HG03432 (cell line): ENCODE data around the gene NRP2.

Experiments
- ATAC-seq: cut with Tn5 transposase; IDR thresholded peaks from one replicate; pipeline ENCODE4 v1.9.1; 2021; ENCODE audit warnings: mild to moderate bottlenecking, moderate library complexity; ENCODE audit not compliant: unreplicated experiment

Gene NRP2, protein sequence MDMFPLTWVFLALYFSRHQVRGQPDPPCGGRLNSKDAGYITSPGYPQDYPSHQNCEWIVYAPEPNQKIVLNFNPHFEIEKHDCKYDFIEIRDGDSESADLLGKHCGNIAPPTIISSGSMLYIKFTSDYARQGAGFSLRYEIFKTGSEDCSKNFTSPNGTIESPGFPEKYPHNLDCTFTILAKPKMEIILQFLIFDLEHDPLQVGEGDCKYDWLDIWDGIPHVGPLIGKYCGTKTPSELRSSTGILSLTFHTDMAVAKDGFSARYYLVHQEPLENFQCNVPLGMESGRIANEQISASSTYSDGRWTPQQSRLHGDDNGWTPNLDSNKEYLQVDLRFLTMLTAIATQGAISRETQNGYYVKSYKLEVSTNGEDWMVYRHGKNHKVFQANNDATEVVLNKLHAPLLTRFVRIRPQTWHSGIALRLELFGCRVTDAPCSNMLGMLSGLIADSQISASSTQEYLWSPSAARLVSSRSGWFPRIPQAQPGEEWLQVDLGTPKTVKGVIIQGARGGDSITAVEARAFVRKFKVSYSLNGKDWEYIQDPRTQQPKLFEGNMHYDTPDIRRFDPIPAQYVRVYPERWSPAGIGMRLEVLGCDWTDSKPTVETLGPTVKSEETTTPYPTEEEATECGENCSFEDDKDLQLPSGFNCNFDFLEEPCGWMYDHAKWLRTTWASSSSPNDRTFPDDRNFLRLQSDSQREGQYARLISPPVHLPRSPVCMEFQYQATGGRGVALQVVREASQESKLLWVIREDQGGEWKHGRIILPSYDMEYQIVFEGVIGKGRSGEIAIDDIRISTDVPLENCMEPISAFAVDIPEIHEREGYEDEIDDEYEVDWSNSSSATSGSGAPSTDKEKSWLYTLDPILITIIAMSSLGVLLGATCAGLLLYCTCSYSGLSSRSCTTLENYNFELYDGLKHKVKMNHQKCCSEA

DNA sequence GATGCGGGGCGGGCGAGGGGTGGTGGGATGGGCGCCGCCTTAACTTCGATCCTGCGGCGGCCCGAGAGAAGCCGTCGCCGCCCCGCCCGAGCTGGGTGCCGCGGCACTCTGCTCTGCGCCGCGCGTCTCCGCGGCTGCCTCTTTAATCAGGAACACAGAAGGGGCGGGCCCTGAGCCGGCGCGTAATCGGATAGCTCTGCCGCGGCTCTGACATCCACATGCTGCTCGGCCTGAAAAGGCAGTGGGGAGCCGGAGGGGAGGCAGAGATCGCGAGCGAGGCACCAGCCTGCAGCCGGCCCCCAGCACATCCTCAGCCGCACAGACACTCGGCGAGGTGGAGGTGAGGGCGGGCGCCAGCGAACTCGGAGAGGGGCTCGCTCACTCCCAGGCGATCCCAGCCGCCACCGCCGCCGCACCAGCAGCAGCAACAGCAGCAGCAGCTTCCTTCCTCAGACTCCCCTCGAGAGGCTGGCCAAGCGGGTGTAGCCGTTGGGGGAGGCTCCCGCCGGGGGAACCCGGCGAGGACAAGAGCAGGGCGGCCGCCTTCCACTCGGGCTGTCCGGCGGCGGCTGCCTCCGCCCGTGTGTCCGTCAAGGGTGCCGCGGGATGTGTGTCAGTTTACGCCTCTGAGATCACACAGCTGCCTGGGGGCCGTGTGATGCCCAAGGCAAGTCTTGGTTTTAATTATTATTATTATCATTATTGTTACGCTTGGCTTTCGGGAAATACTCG lies at the start of gene NRP2:
Gene NRP2 (plus strand): TSS at position 263 of the 732 bp plus-strand sequence. CDS start 790 bp downstream, outside the sequence.
- peak; percentile 75 for ATAC-seq

DNA sequence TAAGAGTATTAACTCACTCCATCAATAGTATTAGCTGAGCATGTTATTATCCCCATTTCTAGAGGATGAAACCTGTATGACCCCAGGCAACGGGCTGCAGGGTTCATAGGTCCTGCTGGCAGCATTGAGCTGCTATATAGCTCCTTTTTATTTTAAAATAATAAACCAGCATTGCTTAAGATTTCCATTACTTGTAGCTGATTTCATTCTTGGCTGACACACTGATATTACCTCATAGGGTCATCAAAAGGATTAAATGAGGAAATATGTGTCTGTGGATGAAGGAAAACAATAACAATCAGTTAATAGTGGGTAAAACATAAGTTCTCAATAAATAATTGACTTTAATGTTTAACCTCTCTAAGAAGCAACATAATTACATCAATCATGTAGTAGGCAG lies 48.3 kb upstream of the NRP2 start:
- no peak for ATAC-seq

DNA sequence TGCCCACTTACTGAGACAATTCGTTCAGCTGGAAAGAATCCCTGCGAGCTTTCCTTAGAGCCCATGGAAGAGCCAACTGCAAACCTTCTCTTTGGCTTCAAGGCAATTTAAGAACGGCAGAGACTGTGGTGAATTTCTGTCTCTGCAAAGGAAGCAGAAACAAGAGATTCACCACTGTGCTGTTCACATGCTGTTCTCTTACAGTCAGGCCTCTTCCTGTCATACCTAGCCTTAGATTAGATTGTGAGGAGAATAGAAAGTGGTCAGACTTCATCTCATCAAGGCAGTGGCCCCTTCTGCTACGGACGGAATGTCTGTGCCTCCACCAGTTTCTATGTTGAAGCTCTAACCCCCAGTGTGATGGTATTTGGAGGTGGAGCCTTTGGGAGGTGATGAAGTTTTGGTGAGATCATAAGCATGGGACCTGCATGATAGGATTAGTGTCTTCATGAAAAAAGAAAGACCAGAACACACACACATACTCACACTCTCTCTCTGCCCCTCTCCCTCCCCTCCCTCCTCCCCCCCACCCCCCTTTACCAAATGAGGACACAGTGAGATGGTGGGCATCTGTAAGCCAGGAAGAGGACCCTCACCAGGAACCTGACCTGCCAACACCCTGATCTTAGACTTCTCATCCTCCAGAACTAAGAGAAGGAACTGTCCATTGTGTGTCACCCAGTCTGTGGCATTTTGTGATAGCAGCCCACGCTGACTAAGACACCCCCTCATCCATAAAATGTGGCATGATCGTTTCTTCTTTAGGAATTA lies 45.6 kb upstream of the NRP2 start:
- no peak for ATAC-seq

DNA sequence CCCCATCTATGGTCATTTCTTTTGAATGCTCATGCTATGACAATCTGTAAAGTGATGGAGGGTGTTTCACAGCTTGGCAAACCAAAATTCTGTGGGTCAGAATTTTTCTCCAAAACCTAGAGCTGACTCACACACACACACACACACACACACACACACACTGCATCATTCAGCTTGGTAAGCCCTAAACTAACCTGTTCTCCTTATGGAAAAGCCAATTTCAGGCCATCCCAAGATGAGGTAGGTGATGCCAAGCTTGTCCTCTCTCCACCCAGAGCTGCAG lies 45.0 kb upstream of the NRP2 start:
- no peak for ATAC-seq

DNA sequence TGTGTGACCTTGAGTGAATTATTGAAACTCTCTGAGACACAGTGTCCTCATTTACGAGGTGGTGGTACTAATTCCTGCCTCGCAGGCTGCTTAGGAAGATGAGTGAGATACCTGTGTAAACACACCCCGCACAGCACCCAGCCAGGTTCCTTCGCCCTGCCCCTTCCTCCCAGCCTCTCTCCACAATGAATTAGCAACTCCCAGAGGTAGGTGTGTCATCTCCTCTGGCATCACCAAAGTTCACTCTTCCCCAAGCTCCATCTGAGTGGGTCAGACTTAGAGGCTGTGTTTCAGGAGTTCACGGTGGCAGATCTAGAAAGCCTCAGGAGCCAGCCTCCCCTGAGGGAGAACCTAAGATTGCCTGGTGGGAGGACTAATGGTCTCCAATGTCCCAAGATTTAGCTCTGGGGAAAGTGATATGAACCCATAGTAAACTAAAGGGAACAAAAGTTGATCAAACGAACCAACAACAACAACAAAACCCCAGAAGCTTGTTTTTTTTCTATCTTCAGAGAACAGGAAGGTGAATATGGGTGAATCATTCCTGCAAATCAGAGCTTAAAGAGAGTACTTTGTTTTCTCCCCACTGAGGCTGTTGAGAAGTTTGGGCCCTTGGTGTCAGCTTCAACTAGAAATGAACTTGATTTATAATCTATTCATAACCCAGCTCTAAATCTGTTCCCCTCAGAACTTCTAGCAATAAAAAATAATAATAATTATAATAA lies 44.4 kb upstream of the NRP2 start:
- ATAC-seq: no peak

DNA sequence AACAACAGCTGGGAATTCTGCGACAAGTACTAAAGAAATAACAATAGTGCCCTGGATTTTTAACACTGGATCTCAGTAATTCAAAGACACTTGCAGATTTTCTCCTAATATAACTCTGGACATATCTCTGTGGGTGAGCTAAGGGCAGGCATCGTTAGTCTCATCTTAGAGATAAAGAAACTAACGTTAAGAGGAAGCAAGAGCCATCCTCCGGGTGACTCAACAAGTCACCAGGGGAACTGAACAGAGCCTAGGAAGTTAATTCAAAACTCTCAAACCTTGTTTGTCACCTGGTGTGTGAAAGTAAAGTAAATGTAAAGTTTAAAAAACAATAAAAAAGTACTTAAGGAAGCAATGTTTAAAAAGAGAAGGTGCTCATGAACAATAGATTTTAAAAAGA lies 41.6 kb upstream of the NRP2 start:
- no peak for ATAC-seq

DNA sequence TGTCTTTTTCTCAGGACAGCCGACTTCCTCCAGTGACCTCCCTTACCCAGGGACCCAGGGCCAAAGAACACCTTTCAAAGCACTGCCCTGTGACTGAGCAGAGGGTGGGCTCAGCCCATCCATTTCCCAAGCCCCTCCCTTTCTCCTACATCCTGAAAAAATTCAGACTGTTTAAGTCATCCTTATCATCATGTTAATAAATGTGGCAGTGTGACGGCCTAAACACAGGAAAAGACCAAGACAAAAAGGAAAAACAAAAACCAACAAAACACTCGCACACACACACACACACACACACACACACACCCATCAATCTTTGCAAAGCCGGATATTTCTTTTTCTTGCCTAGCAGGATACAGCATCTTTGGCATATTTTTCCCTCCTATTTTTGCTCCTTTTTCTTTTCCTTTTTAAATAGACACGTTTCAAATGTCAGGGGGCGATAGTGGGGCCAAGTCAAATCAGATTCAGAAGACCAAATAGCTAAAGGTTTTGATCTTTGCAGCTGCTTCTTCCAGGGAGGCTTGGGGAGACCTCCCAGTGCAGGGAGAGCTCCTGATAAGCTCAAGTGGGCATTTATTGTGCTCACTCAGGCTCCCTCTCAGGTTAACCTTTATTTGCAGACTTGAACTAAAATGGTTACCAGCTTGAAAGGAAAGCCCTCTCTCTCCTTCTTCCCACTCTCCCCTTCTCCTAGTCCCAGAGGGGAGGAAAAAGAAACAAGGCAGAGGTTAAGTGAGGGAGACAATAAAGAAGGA lies 39.5 kb upstream of the NRP2 start:
- ATAC-seq: no peak

DNA sequence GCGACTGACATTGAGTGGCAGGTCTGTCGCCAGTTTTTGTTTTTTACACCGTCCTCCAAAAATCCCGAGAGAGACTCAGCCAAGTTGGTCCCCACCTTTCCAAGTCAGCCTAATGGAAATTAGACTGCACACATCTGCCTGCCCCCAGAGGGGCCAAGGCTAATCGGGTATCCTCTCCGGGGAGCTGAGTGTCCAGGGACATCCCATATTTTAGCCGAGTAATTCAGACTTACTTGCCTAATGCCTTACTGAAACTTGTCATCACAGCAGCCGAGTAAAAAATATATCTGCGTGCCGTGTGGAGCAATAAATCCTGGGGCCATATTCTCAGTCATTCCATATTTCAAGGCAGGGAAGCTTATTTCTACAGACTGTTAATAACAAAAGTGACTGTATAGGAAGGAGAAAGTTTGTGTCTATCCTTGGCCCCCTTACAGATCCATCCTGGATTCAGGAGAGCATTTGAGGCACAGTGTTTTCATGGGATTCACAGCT lies 38.9 kb upstream of the NRP2 start:
- no peak for ATAC-seq

DNA sequence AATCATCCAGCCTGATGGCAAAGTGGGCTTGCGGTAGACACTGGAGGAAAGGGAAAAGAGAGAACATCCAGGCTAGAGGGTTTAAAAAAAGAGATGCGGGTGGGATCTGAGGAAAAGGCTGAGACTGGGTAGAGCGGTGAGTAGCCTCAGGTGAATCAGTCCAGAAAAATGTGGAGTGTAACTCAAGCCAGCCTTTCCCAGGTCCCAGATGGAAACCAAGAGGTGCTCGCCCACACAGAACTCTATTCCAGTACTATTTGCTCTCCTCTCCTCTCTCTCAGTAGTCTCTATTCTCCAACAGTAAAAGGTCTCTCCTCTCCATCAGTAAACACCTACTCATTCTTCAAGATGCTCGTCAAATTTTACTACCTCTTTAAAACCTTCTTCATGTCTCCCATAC lies 38.3 kb upstream of the NRP2 start:
- ATAC-seq: no peak

DNA sequence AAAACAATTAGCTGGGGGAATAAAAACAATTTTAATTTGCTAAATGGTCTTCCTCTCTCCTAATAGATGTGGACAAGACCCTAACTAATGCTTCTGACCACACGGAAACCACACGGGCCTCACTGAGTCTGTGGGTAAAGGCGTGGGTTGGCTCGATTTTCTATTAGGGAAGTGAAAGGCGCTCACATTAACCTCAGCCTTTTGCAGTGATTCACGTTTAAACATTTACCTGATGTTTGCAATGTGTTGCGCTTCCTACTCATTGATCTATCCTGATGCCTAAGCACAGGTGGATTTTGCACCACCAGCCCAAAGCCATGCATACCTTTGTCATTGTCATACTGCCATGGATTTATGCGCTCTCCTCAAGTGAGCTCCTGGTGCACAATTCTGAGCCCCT lies 35.6 kb upstream of the NRP2 start:
- ATAC-seq: peak; percentile 98

DNA sequence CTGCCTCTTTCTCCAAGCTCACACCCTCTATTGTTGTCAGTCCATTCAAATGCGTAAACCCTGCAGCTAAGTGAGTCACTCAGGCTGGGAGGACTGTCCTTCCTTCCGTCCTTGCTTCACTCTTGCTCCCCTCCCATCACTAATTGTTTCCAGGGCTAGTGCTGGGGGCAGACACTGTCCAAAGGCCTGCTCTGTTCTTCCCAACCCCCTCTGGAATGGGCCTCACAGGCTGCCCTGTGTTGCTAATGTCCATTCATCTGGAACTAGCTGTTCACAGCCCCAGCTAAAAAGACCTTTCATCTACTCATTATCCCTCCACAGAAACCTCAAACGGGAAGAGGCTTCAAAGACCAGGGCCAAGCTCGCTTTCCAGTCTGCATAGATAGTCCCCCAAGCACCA lies 31.9 kb upstream of the NRP2 start:
- no peak for ATAC-seq

DNA sequence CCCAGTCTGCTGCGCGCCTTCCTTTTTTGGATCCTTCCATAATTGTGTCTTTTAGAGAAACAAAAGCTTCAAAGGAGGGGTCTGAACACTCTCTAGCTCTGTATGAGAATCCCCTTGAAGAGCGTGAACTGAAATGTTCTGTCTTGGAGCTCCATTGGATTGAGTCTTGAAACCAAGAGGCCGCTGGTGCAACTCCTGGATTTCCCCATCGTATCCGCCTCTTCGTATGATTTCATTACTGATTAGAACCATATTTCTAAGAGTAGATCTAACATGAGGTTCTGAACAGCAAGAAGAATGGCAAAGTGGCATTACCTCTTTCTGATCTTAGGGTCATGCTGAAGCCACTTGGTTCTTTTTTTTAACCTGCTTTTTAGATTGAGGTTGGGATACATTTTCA lies 31.4 kb upstream of the NRP2 start:
- ATAC-seq: no peak

DNA sequence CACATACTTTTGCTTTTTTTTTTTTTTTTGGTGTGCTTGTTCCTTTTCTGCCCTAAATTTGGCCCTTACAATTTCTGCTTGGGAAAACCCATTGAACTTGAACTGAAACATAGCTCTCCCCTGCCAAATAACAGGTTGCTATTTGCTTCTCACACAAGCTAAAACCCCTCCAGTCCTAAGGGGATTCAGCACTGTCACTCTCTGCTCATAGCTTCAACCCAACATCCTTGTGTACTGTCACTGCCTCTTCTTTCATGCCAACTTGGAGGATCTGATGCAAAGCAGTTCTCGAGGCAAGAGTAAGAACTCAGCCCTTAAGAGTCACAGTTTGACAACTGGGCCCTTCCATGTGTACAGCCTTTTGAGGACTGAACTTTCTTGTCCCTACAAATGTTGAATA lies 30.6 kb upstream of the NRP2 start:
- no peak for ATAC-seq

DNA sequence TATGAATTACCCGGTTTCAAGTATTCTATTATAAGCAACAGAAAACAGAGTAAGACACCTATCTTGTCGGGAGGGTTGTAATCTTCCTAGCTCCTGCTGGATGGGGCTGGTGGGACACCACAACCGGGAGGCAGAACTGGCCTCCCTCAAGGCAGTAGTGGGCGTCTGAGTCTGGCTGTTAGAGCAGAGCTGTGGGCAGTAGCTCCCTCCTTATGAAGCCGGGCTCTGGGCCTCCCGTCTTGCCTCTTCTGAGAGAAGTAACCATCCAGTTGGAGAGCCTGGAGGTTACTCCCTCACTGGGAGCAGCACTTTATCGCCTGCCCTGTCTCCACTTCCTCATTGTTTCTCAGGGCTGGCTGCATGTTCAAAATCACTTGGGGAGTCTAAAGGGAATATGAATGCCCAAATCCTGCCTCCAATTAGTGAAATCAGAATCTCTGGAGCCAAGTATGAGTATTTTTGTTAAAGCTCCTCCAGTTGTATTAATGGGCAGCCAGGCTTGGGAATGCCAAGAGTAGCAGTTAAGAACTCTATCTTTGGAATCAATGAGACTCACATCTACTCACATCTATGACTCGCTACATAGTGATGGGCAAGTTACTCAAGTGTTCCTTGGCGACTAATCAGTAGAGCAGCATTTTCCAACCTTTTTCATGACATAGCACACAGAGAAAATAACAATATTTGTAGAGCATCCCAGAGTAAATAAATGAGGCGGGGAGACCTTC lies 27.3 kb upstream of the NRP2 start:
- no peak for ATAC-seq

DNA sequence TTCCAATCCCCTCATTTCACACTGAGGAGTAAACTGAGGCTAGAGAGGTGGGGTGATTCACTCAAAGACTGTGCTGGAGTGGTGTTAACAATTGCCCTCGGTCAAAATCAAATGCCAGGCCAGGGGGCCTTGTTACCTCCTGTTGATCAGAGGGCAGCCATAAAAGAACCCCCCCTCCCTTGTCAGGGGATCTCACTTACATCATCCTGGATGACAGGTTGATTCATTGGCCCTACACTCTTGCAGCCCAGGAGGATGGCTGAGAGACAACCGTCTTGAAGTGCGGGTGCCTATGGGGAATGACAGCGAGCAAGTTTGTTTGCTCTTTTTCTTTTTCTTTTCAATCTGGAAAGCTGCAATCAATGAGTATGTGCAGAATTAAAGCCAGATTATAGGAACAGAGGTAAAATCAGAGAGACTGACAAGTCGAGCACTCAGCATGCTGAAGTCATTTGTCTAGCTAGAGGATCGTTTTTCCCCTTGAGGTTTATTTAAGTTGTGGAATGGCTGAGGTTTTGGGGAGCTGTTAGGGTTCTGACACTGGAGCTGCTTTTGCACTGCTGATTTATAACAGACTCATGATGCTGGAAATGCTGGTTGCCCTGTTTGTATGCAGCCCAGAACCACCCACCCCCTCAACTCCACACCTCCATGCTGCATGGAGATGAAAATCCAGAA lies 26.4 kb upstream of the NRP2 start:
- ATAC-seq: no peak

DNA sequence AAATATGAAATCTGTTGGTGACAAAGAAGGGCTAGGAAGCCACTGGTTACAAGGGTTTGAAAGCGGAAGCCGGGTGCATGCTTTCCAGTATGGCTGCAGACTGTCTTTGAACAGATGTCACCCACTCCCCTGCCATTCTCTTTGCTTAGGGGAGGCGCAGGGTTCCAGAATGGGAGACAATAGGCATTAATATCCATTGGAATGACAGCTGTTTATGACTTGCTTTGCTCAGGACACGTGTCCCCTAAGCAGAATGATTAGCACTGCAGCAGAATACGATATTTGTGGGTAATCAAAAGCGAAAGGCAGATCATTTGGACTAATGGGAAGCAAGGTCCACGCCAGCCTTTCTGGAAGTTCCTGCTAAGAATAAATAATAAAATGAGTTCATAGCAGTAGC lies 25.8 kb upstream of the NRP2 start:
- no peak for ATAC-seq

DNA sequence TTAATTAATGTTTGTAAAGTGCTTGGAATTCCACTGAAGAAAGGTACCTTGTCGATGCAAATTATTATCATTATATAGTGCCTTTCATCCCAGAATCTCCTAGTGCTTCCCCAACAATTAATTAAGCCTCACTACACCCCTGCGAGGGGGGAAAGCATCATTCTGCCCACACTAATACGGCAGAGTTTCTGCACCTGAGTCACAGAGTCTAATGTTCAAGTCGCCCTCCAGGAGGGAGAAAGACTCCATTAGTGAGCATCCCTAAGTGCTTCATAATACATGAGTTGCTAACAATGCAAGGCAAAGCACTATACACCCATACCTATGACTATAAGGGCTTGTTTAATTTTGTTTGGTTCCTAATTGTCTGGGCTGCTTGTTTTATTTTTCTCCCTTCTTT lies 25.4 kb upstream of the NRP2 start:
- ATAC-seq: no peak

DNA sequence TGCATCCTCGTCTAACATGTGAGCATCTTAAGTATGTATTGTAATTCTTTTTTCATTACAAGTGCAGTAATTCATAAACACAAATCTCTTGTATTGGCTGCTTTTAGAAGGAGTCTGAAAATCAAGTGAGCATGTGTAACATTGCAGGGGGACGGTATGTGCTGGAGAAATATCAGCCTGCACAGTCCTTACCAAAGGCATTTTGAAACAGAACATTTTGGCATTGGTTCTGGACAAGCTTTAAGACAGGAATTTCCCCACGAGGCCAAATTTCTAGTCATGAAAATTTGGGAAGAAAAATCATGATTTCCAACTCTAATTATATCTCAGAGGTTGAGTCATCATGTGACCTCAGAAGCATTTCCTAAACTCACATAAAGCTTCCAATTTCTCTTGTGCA lies 24.7 kb upstream of the NRP2 start:
- no peak for ATAC-seq
